B cell (primary cell): ENCODE data around the gene TTC28. TPM values are rescaled to one million over a fixed set of nuclear protein-coding genes. Genes with fewer than 3 reads are reported as not detected.

Source experiments
- ATAC-seq: fragments of 200-7000 bp; cut with Tn5 transposase; one replicate; pipeline ENCODE4 v1.10.0; 2021; ENCODE audit warnings: low read depth, mild to moderate bottlenecking, moderate number of reproducible peaks, moderate library complexity
- CTCF ChIA-PET: fragments of 350-600 bp; sonication (Branson Sonifier 250); formaldehyde crosslinking; loops from one replicate; lab custom pipeline; 2021; ENCODE audit warnings: antibody characterized with exemption, inconsistent platforms; lab: Charles Lee
- POLR2A ChIA-PET: fragments of 350-600 bp; sonication (Branson Sonifier 250); formaldehyde crosslinking; loops from one replicate; lab custom pipeline; 2021; ENCODE audit warnings: antibody characterized with exemption; lab: Charles Lee
- DNase-seq: peaks from one replicate; pipeline ENCODE4 v3.0.0; 2013
- H2AFZ ChIP-seq: 2 replicates; pipeline ENCODE4 v1.6.1; 2012; ENCODE audit warnings: mild to moderate bottlenecking, low read depth, low read length; ENCODE audit not compliant: insufficient read depth, poor library complexity, severe bottlenecking
- H3K27ac ChIP-seq, 2 donors: 1 replicate in 1 of 2; 2 replicates in 1 of 2; pipeline ENCODE4 v1.5.1; 2012 to 2013; ENCODE audit warnings: low read length in 2 of 2, mild to moderate bottlenecking in 2 of 2, moderate library complexity in 1 of 2
- H3K27me3 ChIP-seq, 4 experiments: fragments of 200-600 bp in 1 of 4; sonication (generic) in 1 of 4; replicated peaks in 1 of 4; 1 replicate in 2 of 4; 2 replicates in 2 of 4; pipeline versions ENCODE4 v1.6.1 to v1.7.0; 2013 to 2016; ENCODE audit warnings: low read length in 3 of 4, mild to moderate bottlenecking in 2 of 4, mixed read lengths in 1 of 4, moderate library complexity in 1 of 4; ENCODE audit not compliant: insufficient read depth in 4 of 4, control insufficient read depth in 3 of 4; ENCODE audit errors: control extremely low read depth in 1 of 4
- H3K36me3 ChIP-seq, 2 experiments: replicated peaks in 1 of 2; 1 replicate in 1 of 2; 2 replicates in 1 of 2; pipeline versions ENCODE4 v1.6.1 to v1.7.1; 2013; ENCODE audit warnings: low read length in 1 of 2; ENCODE audit not compliant: insufficient read depth in 2 of 2, control insufficient read depth in 1 of 2; ENCODE audit errors: control extremely low read depth in 1 of 2, extremely low read depth in 1 of 2
- H3K4me1 ChIP-seq, 2 donors: fragments of 200-600 bp in 1 of 2; sonication (generic) in 1 of 2; 1 replicate in 1 of 2; 2 replicates in 1 of 2; pipeline versions ENCODE4 v1.5.1 to v1.6.1; 2013 to 2017; ENCODE audit warnings: low read length in 2 of 2; ENCODE audit not compliant: control insufficient read depth in 2 of 2, insufficient read depth in 2 of 2
- H3K4me2 ChIP-seq: replicated peaks from 2 replicates; pipeline ENCODE3; 2012; ENCODE audit warnings: mild to moderate bottlenecking, low read depth, low read length; ENCODE audit not compliant: poor library complexity, severe bottlenecking
- H3K4me3 ChIP-seq, 5 experiments: fragments of 200-600 bp in 1 of 5; sonication (generic) in 1 of 5; 1 replicate in 3 of 5; 2 replicates in 2 of 5; pipeline versions ENCODE4 v1.5.1 to v1.7.0; 2011 to 2016; ENCODE audit warnings: low read length in 4 of 5, mild to moderate bottlenecking in 4 of 5, low read depth in 2 of 5, control low read depth in 1 of 5, moderate library complexity in 1 of 5; ENCODE audit not compliant: insufficient read depth in 1 of 5; ENCODE audit errors: control extremely low read depth in 1 of 5, extremely low read depth in 1 of 5
- H3K79me2 ChIP-seq: fragments of 200-600 bp; sonication (generic); one replicate; pipeline ENCODE4 v1.6.0; 2016; ENCODE audit warnings: low read length; ENCODE audit not compliant: control insufficient read depth, insufficient read depth
- H3K9ac ChIP-seq: fragments of 200-600 bp; sonication (generic); 2 replicates; pipeline ENCODE4 v1.6.1; 2017; ENCODE audit warnings: mild to moderate bottlenecking, low read length, moderate library complexity
- H3K9me3 ChIP-seq, 3 donors: one replicate each; pipeline versions ENCODE4 v1.6.1 to v1.7.1; 2013; ENCODE audit warnings: low read length in 2 of 3; ENCODE audit not compliant: control insufficient read depth in 2 of 3, insufficient read depth in 1 of 3; ENCODE audit errors: control extremely low read depth in 1 of 3
- H4K20me1 ChIP-seq: 2 replicates; pipeline ENCODE4 v1.6.0; 2012; ENCODE audit warnings: mild to moderate bottlenecking, low read length; ENCODE audit not compliant: insufficient read depth, control insufficient read depth, poor library complexity, severe bottlenecking
- H3K27ac Mint-ChIP-seq: one replicate; pipeline ENCODE4 v1.8.0; 2021; ENCODE audit warnings: mixed read lengths
- H3K27me3 Mint-ChIP-seq: one replicate; pipeline ENCODE4 v1.8.0; 2021; ENCODE audit warnings: mixed read lengths
- H3K4me1 Mint-ChIP-seq: one replicate; pipeline ENCODE4 v1.8.0; 2021; ENCODE audit warnings: mixed read lengths
- H3K4me3 Mint-ChIP-seq: one replicate; pipeline ENCODE4 v1.8.0; 2021; ENCODE audit warnings: mixed read lengths
- H3K9me3 Mint-ChIP-seq: one replicate; pipeline ENCODE4 v1.8.0; 2022; ENCODE audit warnings: mixed read lengths; ENCODE audit not compliant: insufficient read depth
- EZH2 ChIP-seq: IDR thresholded peaks from 2 replicates; pipeline ENCODE4 v1.6.1; 2012; ENCODE audit warnings: borderline replicate concordance, low read depth, mild to moderate bottlenecking, moderate library complexity, low read length; ENCODE audit not compliant: insufficient read depth, poor library complexity, severe bottlenecking
- WGBS: methylation state at CpG from one replicate; pipeline ENCODE4 v1.1.5; 2013; ENCODE audit warnings: missing lambda C conversion rate; ENCODE audit not compliant: insufficient coverage; 5-methylcytosine and 5-hydroxymethylcytosine counted together
- intact Hi-C: fragments of 100-400 bp; cut with micrococcal nuclease; formaldehyde crosslinking; loops from one replicate; pipeline ENCODE4 v1.10.0; 2022
- polyA plus RNA-seq: library from polyadenylated mRNA; depleted of rRNA; stranded (reverse); fragments of >200 nt; gene quantifications from 2 replicates; pipeline ENCODE4 v1.2.3, GENCODE V29; 2012
- total RNA-seq, 2 donors: library from RNA; stranded (reverse); fragments of 120-200 nt in 1 of 2; gene quantifications; 1 replicate in 1 of 2; 2 replicates in 1 of 2; pipeline versions ENCODE4 v1.2.3 to v1.2.4, GENCODE V29; 2013 to 2022
- TF ChIP-seq, protein P1 (sequence below): fragments of 200-600 bp; IDR thresholded peaks from one replicate; pipeline ENCODE4 v1.8.0; 2022; ENCODE audit warnings: antibody characterized with exemption, mild to moderate bottlenecking

The TTC28 gene
- total and polyA plus RNA-seq, 2 donors (not counting 1 experiment from before 2014, with no cell fraction given) = 4.5 to 7.3 TPM

DNA sequence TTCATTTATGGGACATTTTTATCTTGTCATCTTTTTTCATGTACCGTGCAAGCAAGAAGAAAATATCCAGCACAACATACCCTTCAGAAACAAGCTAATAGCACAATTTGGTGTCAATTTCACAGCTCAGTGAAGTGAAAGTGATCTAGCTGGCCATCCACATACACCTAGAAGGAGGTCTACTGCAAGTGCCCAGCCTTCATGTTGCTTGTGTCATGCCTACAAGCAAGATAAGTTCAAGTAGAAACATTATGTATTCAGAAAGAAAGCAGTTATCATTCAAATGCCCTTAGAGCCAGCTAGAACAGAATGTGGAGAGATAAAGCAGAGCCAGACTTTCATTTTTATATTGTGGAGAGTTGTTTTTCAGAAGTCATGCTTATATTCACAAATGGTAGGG, 434.9 kb downstream of the TTC28 start:
- ATAC-seq = no peak

GRCh38 chr22:28243539-28243938, 436.1 kb downstream of the TTC28 start:
- H2AFZ ChIP-seq = no peak overlapping the region
- ATAC-seq (no peak), DNase-seq (no peak)
- H3K4me1 ChIP-seq = no peaks in the 10 kb centered on the region
- intact Hi-C loops = no loop called here
- no peak overlapping the region for H3K27ac Mint-ChIP-seq
- no peaks in the 10 kb centered on the region for H3K79me2 ChIP-seq
- no peaks in the 10 kb centered on the region for H4K20me1 ChIP-seq
- POLR2A ChIA-PET = no interaction called here
- H3K27me3 Mint-ChIP-seq = peaks cover 12% of the 10 kb centered on the region
- H3K4me3 Mint-ChIP-seq = no peak overlapping the region
- peaks cover 3% of the 10 kb centered on the region for H3K9me3 Mint-ChIP-seq
- H3K9me3 ChIP-seq = peaks cover 0 to 4% (median 0%) of the 10 kb centered on the region in 3 donors
- H3K9ac ChIP-seq = no peak overlapping the region
- H3K27me3 ChIP-seq = no peaks in the 10 kb centered on the region
- no peak overlapping the region for H3K27ac ChIP-seq
- H3K36me3 ChIP-seq = no peaks in the 10 kb centered on the region
- no peaks in the 10 kb centered on the region for H3K4me1 Mint-ChIP-seq
- no peak overlapping the region for H3K4me2 ChIP-seq
- 86% methylated on average over 2 of the region's 3 CpGs for WGBS
- H3K4me3 ChIP-seq = no peak overlapping the region
- CTCF ChIA-PET = no interaction called here
- TF ChIP-seq, protein P1, sequence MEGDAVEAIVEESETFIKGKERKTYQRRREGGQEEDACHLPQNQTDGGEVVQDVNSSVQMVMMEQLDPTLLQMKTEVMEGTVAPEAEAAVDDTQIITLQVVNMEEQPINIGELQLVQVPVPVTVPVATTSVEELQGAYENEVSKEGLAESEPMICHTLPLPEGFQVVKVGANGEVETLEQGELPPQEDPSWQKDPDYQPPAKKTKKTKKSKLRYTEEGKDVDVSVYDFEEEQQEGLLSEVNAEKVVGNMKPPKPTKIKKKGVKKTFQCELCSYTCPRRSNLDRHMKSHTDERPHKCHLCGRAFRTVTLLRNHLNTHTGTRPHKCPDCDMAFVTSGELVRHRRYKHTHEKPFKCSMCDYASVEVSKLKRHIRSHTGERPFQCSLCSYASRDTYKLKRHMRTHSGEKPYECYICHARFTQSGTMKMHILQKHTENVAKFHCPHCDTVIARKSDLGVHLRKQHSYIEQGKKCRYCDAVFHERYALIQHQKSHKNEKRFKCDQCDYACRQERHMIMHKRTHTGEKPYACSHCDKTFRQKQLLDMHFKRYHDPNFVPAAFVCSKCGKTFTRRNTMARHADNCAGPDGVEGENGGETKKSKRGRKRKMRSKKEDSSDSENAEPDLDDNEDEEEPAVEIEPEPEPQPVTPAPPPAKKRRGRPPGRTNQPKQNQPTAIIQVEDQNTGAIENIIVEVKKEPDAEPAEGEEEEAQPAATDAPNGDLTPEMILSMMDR = no peak
- no peak for TF ChIP-seq EZH2

More for the DNA sequence above, 434.9 kb downstream of the TTC28 start:
- intact Hi-C loops = no loop called here
- Histone ChIP-seq H3K36me3 (no peaks in the 10 kb centered on the region), H3K4me1 (no peaks in the 10 kb centered on the region), H3K27me3 (no peaks in the 10 kb centered on the region), H3K4me3 (no peak overlapping the region), H2AFZ (no peak overlapping the region), H3K79me2 (no peaks in the 10 kb centered on the region), H4K20me1 (no peaks in the 10 kb centered on the region), H3K9me3 (peaks cover 0 to 3% (median 0%) of the 10 kb centered on the region in 3 donors), H3K4me2 (no peak overlapping the region), H3K27ac (no peak overlapping the region), H3K9ac (no peak overlapping the region)
- ChIA-PET POLR2A (no interaction called here), CTCF (no interaction called here)
- DNase-seq = no peak
- Mint-ChIP-seq H3K4me3 (no peak overlapping the region), H3K4me1 (no peaks in the 10 kb centered on the region), H3K27ac (no peak overlapping the region), H3K9me3 (no peaks in the 10 kb centered on the region), H3K27me3 (peaks cover 9% of the 10 kb centered on the region)
- no CpG with 5 or more reads among the region's 1 CpG for WGBS
- TF ChIP-seq EZH2 = no peak
- TF ChIP-seq, protein P1 = no peak
